GM12864 (cell line): ENCODE measurements around the gene STK35.
"Not testable (repeated sequence)": the region's sequence is repeated elsewhere in the genome, so short reads cannot be mapped to it uniquely, and the experiment has no call there.

Source experiments
- DNase-seq: peaks from one replicate; pipeline ENCODE4 v3.0.0-alpha.2; 2011; ENCODE audit warnings: low read depth
- H3K4me3 ChIP-seq: 2 replicates; pipeline ENCODE4 v1.5.1; 2011; ENCODE audit warnings: mild to moderate bottlenecking, low read depth, low read length, control low read depth
- CTCF ChIP-seq: IDR thresholded peaks from 2 replicates; pipeline ENCODE4 v1.5.1; 2011; ENCODE audit warnings: low read depth, mild to moderate bottlenecking, moderate library complexity, low read length, control low read depth, inconsistent platforms; ENCODE audit errors: missing control alignments

STK35 gene

GRCh38 chr20:2179949-2180348 lies 78.3 kb downstream of the STK35 start:
- no peak for TF ChIP-seq CTCF
- H3K4me3 ChIP-seq = no peak overlapping the region
- no peak for DNase-seq

DNA sequence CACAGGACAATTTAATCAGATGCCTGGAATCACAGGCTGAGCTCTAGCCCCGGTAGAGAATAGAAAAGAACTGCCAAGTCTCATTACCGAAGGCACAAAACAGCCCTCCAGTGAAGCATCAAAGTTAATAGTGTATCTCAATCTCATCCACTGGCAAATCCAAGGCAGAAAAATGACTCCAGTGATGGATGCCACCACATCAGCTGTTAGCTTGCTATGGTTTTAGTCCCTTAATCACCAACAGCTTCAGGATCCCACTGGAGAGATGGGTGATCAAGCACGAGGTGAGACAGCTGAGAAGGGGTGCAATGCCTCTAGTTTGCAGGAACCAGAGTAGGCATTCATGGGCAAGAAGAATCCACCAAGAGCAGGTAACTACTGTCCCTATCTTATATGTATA lies 81.8 kb downstream of the STK35 start:
- DNase-seq = no peak
- TF ChIP-seq CTCF = no peak
- no peak overlapping the region for H3K4me3 ChIP-seq

DNA sequence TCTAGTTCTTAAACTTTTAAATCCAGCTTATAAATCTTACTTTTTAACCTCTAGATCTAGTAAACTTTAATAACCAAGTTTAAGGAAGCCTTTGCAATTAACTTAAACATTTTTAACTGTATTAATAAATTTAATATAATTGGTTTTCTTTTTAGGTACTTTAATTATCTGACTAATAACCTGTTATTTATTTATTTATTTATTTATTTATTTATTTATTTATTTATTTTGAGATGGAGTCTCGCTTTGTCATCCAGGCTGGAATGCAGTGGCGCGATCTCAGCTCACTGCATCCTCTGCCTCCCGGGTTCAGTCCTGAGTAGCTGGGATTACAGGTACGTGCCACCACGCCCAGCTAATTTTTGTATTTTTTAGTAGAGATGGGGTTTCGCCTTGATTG lies 83.3 kb downstream of the STK35 start:
- not testable (repeated sequence) for DNase-seq, H3K4me3 ChIP-seq

DNA sequence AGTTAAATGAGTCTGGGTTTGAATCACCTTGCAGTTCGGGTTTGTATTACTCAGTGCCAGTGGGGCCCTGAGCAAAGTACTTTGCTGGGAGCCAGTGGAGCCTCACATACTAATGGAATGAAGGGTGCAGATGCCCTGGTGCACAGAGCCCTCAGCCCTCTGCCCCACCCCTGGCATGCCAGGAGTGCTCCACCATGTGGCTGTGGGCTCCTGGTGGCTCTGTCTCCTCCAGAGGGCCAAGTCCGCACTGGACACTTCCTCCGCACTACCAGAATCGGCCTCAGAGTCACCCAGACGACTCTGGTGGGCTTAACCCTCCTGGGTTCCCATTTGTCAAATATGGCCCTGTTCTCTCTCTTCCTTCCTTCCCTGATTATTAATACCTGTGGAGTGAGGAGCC lies 94.0 kb downstream of the STK35 start:
- H3K4me3 ChIP-seq = no peak overlapping the region
- no peak for TF ChIP-seq CTCF
- DNase-seq = no peak

DNA sequence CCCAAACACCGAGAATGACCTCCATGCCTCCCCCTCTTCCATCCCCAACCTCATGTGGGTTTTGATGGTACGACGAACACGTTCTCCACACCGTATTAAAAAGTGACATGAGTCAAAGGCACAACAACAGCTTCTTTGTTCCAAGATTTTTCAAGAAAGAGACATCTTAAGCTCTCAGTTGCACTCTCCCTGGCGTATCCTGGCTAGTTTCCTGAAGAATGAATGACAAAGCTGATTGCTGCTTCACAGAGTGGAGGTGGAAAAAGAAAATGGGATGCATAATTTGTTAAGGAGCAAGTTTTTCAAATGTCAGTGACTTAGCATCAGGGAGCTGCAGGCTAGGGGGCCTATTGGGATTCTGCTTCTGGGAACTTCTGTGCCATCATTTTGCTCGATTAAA lies 95.5 kb downstream of the STK35 start:
- no peak overlapping the region for H3K4me3 ChIP-seq
- DNase-seq = no peak
- TF ChIP-seq CTCF = no peak
